ENCODE data around the gene PSMA1. TPM values are rescaled to one million over a fixed set of nuclear protein-coding genes. Genes with fewer than 3 reads are reported as not detected.

Gene PSMA1
- total and polyA plus RNA-seq, 2 of the 13 experiments (the other 11 are each of a cell fraction or from before 2014, with no cell fraction given) = 188 to 229 TPM

DNA sequence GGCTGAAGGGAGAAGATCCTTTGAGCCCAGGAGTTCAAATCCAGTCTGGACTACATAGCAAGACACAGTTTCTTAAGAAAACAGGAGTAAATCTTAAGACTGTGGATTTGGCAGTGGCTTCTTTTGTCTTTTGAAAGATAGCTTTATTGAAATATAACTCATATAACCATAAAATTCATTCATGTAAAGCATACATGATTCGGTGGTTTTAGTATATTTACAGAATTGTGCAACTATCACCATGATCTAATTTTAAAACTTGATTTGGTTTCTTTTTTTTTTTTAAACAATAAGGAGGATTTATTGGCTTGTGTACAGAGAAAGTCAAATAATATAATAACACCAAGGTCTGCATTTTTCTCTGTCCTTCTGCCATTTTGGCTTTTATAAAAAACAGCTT is 23.1 kb upstream of the PSMA1 start (continued):
- TF ChIP-seq, protein P1, sequence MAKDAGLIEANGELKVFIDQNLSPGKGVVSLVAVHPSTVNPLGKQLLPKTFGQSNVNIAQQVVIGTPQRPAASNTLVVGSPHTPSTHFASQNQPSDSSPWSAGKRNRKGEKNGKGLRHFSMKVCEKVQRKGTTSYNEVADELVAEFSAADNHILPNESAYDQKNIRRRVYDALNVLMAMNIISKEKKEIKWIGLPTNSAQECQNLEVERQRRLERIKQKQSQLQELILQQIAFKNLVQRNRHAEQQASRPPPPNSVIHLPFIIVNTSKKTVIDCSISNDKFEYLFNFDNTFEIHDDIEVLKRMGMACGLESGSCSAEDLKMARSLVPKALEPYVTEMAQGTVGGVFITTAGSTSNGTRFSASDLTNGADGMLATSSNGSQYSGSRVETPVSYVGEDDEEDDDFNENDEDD (CRISPR knock-in tag; IDR thresholded peaks at IDR 0.05; ENCODE audit: borderline replicate concordance) = no peak
- TF ChIP-seq U2AF1 (optimal IDR thresholded peaks at IDR 0.05; ENCODE audit: low read depth, low read length) (no peak), TCF12 (IDR thresholded peaks at IDR 0.05) (no peak), TCF12 (CRISPR knock-in tag; IDR thresholded peaks at IDR 0.05) (no peak), SRSF1 (optimal IDR thresholded peaks at IDR 0.05; ENCODE audit: low read depth, low read length) (no peak), MYNN (CRISPR knock-in tag; IDR thresholded peaks at IDR 0.05; ENCODE audit: low read depth) (no peak), KDM5A (IDR thresholded peaks at IDR 0.05; ENCODE audit: borderline replicate concordance, low read length) (no peak), ZNF232 (CRISPR knock-in tag; IDR thresholded peaks at IDR 0.05; ENCODE audit: borderline replicate concordance) (no peak), ZNF138 (CRISPR knock-in tag; IDR thresholded peaks at IDR 0.05; ENCODE audit: low read depth) (no peak), GMEB1 (CRISPR knock-in tag; IDR thresholded peaks at IDR 0.05; ENCODE audit: borderline replicate concordance) (no peak), ATAD3A (CRISPR knock-in tag; IDR thresholded peaks at IDR 0.05) (no peak)
- TF ChIP-seq, protein P2, sequence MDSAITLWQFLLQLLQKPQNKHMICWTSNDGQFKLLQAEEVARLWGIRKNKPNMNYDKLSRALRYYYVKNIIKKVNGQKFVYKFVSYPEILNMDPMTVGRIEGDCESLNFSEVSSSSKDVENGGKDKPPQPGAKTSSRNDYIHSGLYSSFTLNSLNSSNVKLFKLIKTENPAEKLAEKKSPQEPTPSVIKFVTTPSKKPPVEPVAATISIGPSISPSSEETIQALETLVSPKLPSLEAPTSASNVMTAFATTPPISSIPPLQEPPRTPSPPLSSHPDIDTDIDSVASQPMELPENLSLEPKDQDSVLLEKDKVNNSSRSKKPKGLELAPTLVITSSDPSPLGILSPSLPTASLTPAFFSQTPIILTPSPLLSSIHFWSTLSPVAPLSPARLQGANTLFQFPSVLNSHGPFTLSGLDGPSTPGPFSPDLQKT (CRISPR knock-in tag; IDR thresholded peaks at IDR 0.05; ENCODE audit: borderline replicate concordance) = no peak
